Endothelial cell of umbilical vein (primary cell): ENCODE results near the gene CD101. TPM values are rescaled to one million over a fixed set of nuclear protein-coding genes. Genes with fewer than 3 reads are reported as not detected.

Experiments
- BruUV-seq: library from RNA; stranded (reverse); fragments of 400-500 nt; replicated peaks from 2 replicates; lab custom pipeline; 2021; lab: Mats Ljungman, UMichigan
- CTCF ChIA-PET: fragments of 300-600, 350-600 bp; sonication (Branson Sonifier 250); formaldehyde crosslinking; loops from one replicate; lab custom pipeline; 2021; ENCODE audit warnings: antibody characterized with exemption, inconsistent platforms; lab: Charles Lee
- POLR2A ChIA-PET: fragments of 300-600, 350-600 bp; sonication (Branson Sonifier 250); formaldehyde crosslinking; loops from one replicate; lab custom pipeline; 2021; ENCODE audit warnings: antibody characterized with exemption, inconsistent platforms; lab: Charles Lee
- DNase-seq: peaks from one replicate; pipeline ENCODE4 v3.0.0-alpha.2; 2011; ENCODE audit warnings: low read depth, low spot score
- FAIRE-seq: peaks from 2 replicates; lab custom pipeline; 2011; peaks lifted over from hg19 to GRCh38; lab: Jason Lieb, UNC
- H2AFZ ChIP-seq: 2 replicates; pipeline ENCODE4 v1.6.0; 2012; ENCODE audit warnings: low read depth, low read length, control low read depth, inconsistent platforms
- H3K27ac ChIP-seq: 2 replicates; pipeline ENCODE4 v1.5.1; 2011; ENCODE audit warnings: low read depth, mild to moderate bottlenecking, control low read depth, low read length, moderate library complexity; ENCODE audit not compliant: insufficient read depth
- H3K27me3 ChIP-seq, 2 experiments: 2 replicates each; pipeline versions ENCODE4 v1.6.0 to v1.6.1; 2011; ENCODE audit warnings: low read length in 2 of 2, mixed read lengths in 1 of 2; ENCODE audit not compliant: control insufficient read depth in 2 of 2, insufficient read depth in 2 of 2
- H3K36me3 ChIP-seq, 2 experiments: 2 replicates in 1 of 2; 3 replicates in 1 of 2; pipeline ENCODE4 v1.5.1; 2011; ENCODE audit warnings: low read length in 2 of 2, mild to moderate bottlenecking in 1 of 2, moderate library complexity in 1 of 2; ENCODE audit not compliant: control insufficient read depth in 2 of 2, insufficient read depth in 2 of 2; ENCODE audit errors: extremely low read depth in 1 of 2
- H3K4me1 ChIP-seq: 3 replicates; pipeline ENCODE4 v1.5.1; 2011; ENCODE audit warnings: mild to moderate bottlenecking, low read length; ENCODE audit not compliant: control insufficient read depth, insufficient read depth; ENCODE audit errors: extremely low read depth
- H3K4me2 ChIP-seq: 2 replicates; pipeline ENCODE4 v1.6.1; 2011; ENCODE audit warnings: low read length, control low read depth, mixed read lengths; ENCODE audit not compliant: insufficient read depth
- H3K4me3 ChIP-seq, 3 experiments: fragments of 200-600 bp in 1 of 3; sonication (generic), shearing (Covaris generic) in 1 of 3; replicated peaks in 1 of 3; 2 replicates each; pipeline ENCODE4 v1.5.1; 2011 to 2016; ENCODE audit warnings: control low read depth in 3 of 3, low read length in 3 of 3, mild to moderate bottlenecking in 2 of 3, inconsistent platforms in 1 of 3, low read depth in 1 of 3, moderate library complexity in 1 of 3; ENCODE audit not compliant: insufficient read depth in 1 of 3
- H3K79me2 ChIP-seq: 2 replicates; pipeline ENCODE4 v1.6.0; 2012; ENCODE audit warnings: low read length, inconsistent platforms; ENCODE audit not compliant: control insufficient read depth, insufficient read depth
- H3K9ac ChIP-seq: replicated peaks from 2 replicates; pipeline ENCODE3; 2011; ENCODE audit warnings: low read length, control low read depth; ENCODE audit not compliant: insufficient read depth; ENCODE audit errors: extremely low read depth
- H3K9me1 ChIP-seq: replicated peaks from 3 replicates; pipeline ENCODE4 v1.6.0; 2011; ENCODE audit warnings: mild to moderate bottlenecking, low read length; ENCODE audit not compliant: control insufficient read depth, insufficient read depth; ENCODE audit errors: extremely low read depth
- H3K9me3 ChIP-seq: replicated peaks from 2 replicates; pipeline ENCODE4 v1.5.1; 2012; ENCODE audit warnings: low read length, inconsistent platforms; ENCODE audit not compliant: control insufficient read depth, insufficient read depth
- H4K20me1 ChIP-seq: replicated peaks from 2 replicates; pipeline ENCODE3; 2011; ENCODE audit warnings: mild to moderate bottlenecking, low read length; ENCODE audit not compliant: control insufficient read depth, insufficient read depth; ENCODE audit errors: extremely low read depth
- CTCF ChIP-seq, 2 donors: IDR thresholded peaks; 1 replicate in 1 of 2; 2 replicates in 1 of 2; pipeline ENCODE4 v1.5.1; 2011; ENCODE audit warnings: low read length in 2 of 2, mild to moderate bottlenecking in 2 of 2, moderate library complexity in 2 of 2, control low read depth in 1 of 2, inconsistent platforms in 1 of 2, low read depth in 1 of 2; ENCODE audit not compliant: insufficient read depth in 1 of 2; ENCODE audit errors: extremely low read depth in 1 of 2
- EZH2 ChIP-seq: IDR thresholded peaks from 2 replicates; pipeline ENCODE4 v1.6.1; 2012; ENCODE audit warnings: borderline replicate concordance, low read depth, mild to moderate bottlenecking, moderate library complexity, low read length, inconsistent platforms; ENCODE audit not compliant: severe bottlenecking
- FOS ChIP-seq: IDR thresholded peaks from 2 replicates; pipeline ENCODE4 v1.6.1; 2011; ENCODE audit warnings: mild to moderate bottlenecking, low read length, moderate library complexity, borderline replicate concordance; ENCODE audit not compliant: insufficient read depth
- GATA2 ChIP-seq: IDR thresholded peaks from 2 replicates; pipeline ENCODE4 v1.7.0; 2011; ENCODE audit warnings: low read depth, mild to moderate bottlenecking, moderate library complexity, mixed read lengths, low read length; ENCODE audit not compliant: insufficient read length, insufficient read depth
- JUN ChIP-seq: IDR thresholded peaks from 2 replicates; pipeline ENCODE4 v1.6.1; 2011; ENCODE audit warnings: borderline replicate concordance, low read depth; ENCODE audit not compliant: insufficient read length, insufficient read depth
- MAX ChIP-seq: IDR thresholded peaks from 2 replicates; pipeline ENCODE4 v1.6.1; 2011; ENCODE audit not compliant: insufficient read depth, insufficient read length
- MYC ChIP-seq: IDR thresholded peaks from one replicate; pipeline ENCODE4 v1.6.1; 2011; ENCODE audit warnings: mild to moderate bottlenecking, low read depth, low read length
- POLR2A ChIP-seq: IDR thresholded peaks from 2 replicates; pipeline ENCODE4 v1.6.1; 2012; ENCODE audit warnings: low read depth, mild to moderate bottlenecking, control low read depth, low read length
- POLR2AphosphoS5 ChIP-seq: IDR thresholded peaks from 2 replicates; pipeline ENCODE4 v1.6.1; 2012; ENCODE audit warnings: low read depth, mild to moderate bottlenecking, control low read depth, low read length, moderate library complexity; ENCODE audit not compliant: insufficient read depth
- dilution Hi-C: fragments of 300-500 bp; cut with MboI; formaldehyde crosslinking; loops from one replicate; pipeline ENCODE4 v1.15.0; 2019; ENCODE audit warnings: low sequenced_read_pairs; ENCODE audit not compliant: extremely low pct_ligation_motif_present
- intact Hi-C: fragments of 100-400 bp; cut with micrococcal nuclease; formaldehyde crosslinking; loops from one replicate; pipeline ENCODE4 v1.10.0; 2022
- polyA plus RNA-seq, 4 experiments: library from polyadenylated mRNA; depleted of rRNA in 3 of 4; stranded (reverse) in 3 of 4; unstranded in 1 of 4; fragments of >200 nt; gene quantifications; 2 replicates each; pipeline versions ENCODE4 v1.2.1 to v1.2.3, GENCODE V29; 2011 to 2012; ENCODE audit warnings: missing spikeins in 1 of 4
- total RNA-seq: library from RNA; stranded (reverse); gene quantifications from 2 replicates; pipeline ENCODE4 v1.2.3, GENCODE V29; 2021

CD101 gene
- total and polyA plus RNA-seq, 2 donors (not counting 3 experiments of a cell fraction or from before 2014, with no cell fraction given) = 0.04 to 0.97 TPM

GRCh38 chr1:117000142-117000541, 1.4 kb upstream of the CD101 start:
- H3K36me3 ChIP-seq = no peaks in the 10 kb centered on the region
- no peak for DNase-seq
- POLR2A ChIA-PET = no interaction called here
- TF ChIP-seq POLR2AphosphoS5 (no peak), FOS (no peak)
- dilution Hi-C loops = no loop called here
- no peak overlapping the region for H3K9ac ChIP-seq
- no peaks in the 10 kb centered on the region for H3K79me2 ChIP-seq
- CTCF ChIA-PET = interaction anchor here (1.0 kb wide), 1 partner anchor 9 kb away, joined by 4 read pairs; no protein-coding TSS in a partner anchor
- no peaks in the 10 kb centered on the region for H3K9me1 ChIP-seq
- no peak overlapping the region for H3K27ac ChIP-seq
- no peak overlapping the region for H2AFZ ChIP-seq
- FAIRE-seq = no peak
- intact Hi-C loops = no loop called here
- H3K9me3 ChIP-seq = no peaks in the 10 kb centered on the region
- H3K27me3 ChIP-seq = peaks cover 0 to 5% of the 10 kb centered on the region in 2 experiments
- no peaks in the 10 kb centered on the region for H4K20me1 ChIP-seq
- H3K4me3 ChIP-seq = no peak overlapping the region
- no peak overlapping the region for H3K4me2 ChIP-seq
- H3K4me1 ChIP-seq = no peaks in the 10 kb centered on the region
- BruUV-seq = no TSS peak

- intact Hi-C loops = no loop called here
- ChIA-PET CTCF (no interaction called here), POLR2A (no interaction called here)
Measured at GRCh38 chr1:117003223-117003875, 1.8 kb downstream of the CD101 start.

More at GRCh38 chr1:117003223-117003875, 1.8 kb downstream of the CD101 start:
- TF ChIP-seq FOS (no peak), MAX (no peak), POLR2A (no peak), GATA2 (no peak), EZH2 (no peak), JUN (no peak), MYC (no peak), POLR2AphosphoS5 (no peak), CTCF (IDR thresholded peaks at IDR 0.05; ENCODE audit: extremely low read depth in 1 of 2, insufficient read depth in 1 of 2, low read depth in 1 of 2, low read length in 2 of 2) (no peak)
- no peak overlapping the region for H2AFZ ChIP-seq
- no peak for DNase-seq
- no peak overlapping the region for H3K4me3 ChIP-seq
- no peak overlapping the region for H3K4me2 ChIP-seq
- dilution Hi-C loops = no loop called here
- no peak for FAIRE-seq
- H3K27me3 ChIP-seq = peaks cover 0 to 7% of the 10 kb centered on the region in 2 experiments
- no peaks in the 10 kb centered on the region for H3K36me3 ChIP-seq
- H4K20me1 ChIP-seq = no peaks in the 10 kb centered on the region
- BruUV-seq = no TSS peak
- no peaks in the 10 kb centered on the region for H3K9me1 ChIP-seq
- no peak overlapping the region for H3K27ac ChIP-seq
- no peaks in the 10 kb centered on the region for H3K4me1 ChIP-seq
- no peaks in the 10 kb centered on the region for H3K9me3 ChIP-seq
- H3K79me2 ChIP-seq = no peaks in the 10 kb centered on the region
- H3K9ac ChIP-seq = no peak overlapping the region
